ENCODE results near the gene NUCKS1. TPM values are rescaled to one million over a fixed set of nuclear protein-coding genes. Genes with fewer than 3 reads are reported as not detected.
A peak's percentile ranks its signal among the peaks of the same experiment; 100 is the strongest.

The NUCKS1 gene
- total RNA-seq, 1 experiment from 2014 or later = 401 TPM

GRCh38 chr1:205688171-205689080 lies 61.6 kb downstream of the NUCKS1 start:
- H3K27ac Mint-ChIP-seq = no peak overlapping the region
- peak; percentile 14; the same call in 1 of the 2 replicates for ATAC-seq
- peaks cover 26% of the 10 kb centered on the region for H3K4me1 Mint-ChIP-seq

GRCh38 chr1:205687242-205687641 lies 62.7 kb downstream of the NUCKS1 start:
- no peaks in the 10 kb centered on the region; the same call in 1 of the 2 replicates for H3K27me3 Mint-ChIP-seq (ENCODE audit: low read depth)
- ChIA-PET CTCF (interaction anchor here (0.7 to 3.8 kb wide), 4 partner anchors 16 to 95 kb away, joined by 3 to 40 read pairs (median 11); no protein-coding TSS in a partner anchor), POLR2A (no interaction called here)
- no peak overlapping the region; the same call in 1 of the 2 replicates for H3K27ac Mint-ChIP-seq
- peaks cover 22% of the 10 kb centered on the region for H3K4me1 Mint-ChIP-seq
- ATAC-seq (no peak), DNase-seq (ENCODE audit: low spot score) (no peak)
- no peaks in the 10 kb centered on the region for H3K36me3 Mint-ChIP-seq
- H3K4me3 Mint-ChIP-seq = no peak overlapping the region
- no peaks in the 10 kb centered on the region for H3K9me3 Mint-ChIP-seq
- TF ChIP-seq ZNF396 (CRISPR knock-in tag; IDR thresholded peaks at IDR 0.05; ENCODE audit: borderline replicate concordance) (no peak), PRDM15 (CRISPR knock-in tag; IDR thresholded peaks at IDR 0.05) (no peak), STAT6 (CRISPR knock-in tag; conservative IDR thresholded peaks at IDR 0.05; ENCODE audit: low read depth) (no peak), SMAD4 (CRISPR knock-in tag; IDR thresholded peaks at IDR 0.05) (no peak), FOXJ3 (CRISPR knock-in tag; IDR thresholded peaks at IDR 0.05; ENCODE audit: borderline replicate concordance) (no peak), TCF7 (CRISPR knock-in tag; IDR thresholded peaks at IDR 0.05; ENCODE audit: low read depth) (no peak), OVOL2 (CRISPR knock-in tag; IDR thresholded peaks at IDR 0.05; ENCODE audit: borderline replicate concordance) (no peak)

More at GRCh38 chr1:205688171-205689080, 61.6 kb downstream of the NUCKS1 start:
- DNase-seq (ENCODE audit: low spot score) = no peak
- H3K36me3 Mint-ChIP-seq = no peaks in the 10 kb centered on the region
- ChIA-PET CTCF (interaction anchor here (0.7 to 3.8 kb wide), 7 partner anchors 12 to 268 kb away, joined by 3 to 40 read pairs (median 3); no protein-coding TSS in a partner anchor), POLR2A (interaction anchor here (1.2 kb wide), 1 partner anchor 24 kb away, joined by 3 read pairs; no protein-coding TSS in a partner anchor)
- no peak overlapping the region for H3K4me3 Mint-ChIP-seq
- H3K27me3 Mint-ChIP-seq (ENCODE audit: low read depth) = no peaks in the 10 kb centered on the region
- TF ChIP-seq FOXP4 (CRISPR knock-in tag; IDR thresholded peaks at IDR 0.05) (no peak), MAX (CRISPR knock-in tag; IDR thresholded peaks at IDR 0.05) (no peak), FOXK1 (CRISPR knock-in tag; IDR thresholded peaks at IDR 0.05) (no peak), E2F5 (CRISPR knock-in tag; IDR thresholded peaks at IDR 0.05) (no peak), ZNF138 (CRISPR knock-in tag; conservative IDR thresholded peaks at IDR 0.05) (no peak), ZNF232 (CRISPR knock-in tag; IDR thresholded peaks at IDR 0.05) (no peak), ATF1 (CRISPR knock-in tag; IDR thresholded peaks at IDR 0.05) (no peak), NFYB (CRISPR knock-in tag; conservative IDR thresholded peaks at IDR 0.05; ENCODE audit: low read depth) (no peak), TEAD4 (CRISPR knock-in tag; IDR thresholded peaks at IDR 0.05) (no peak), ESRRA (CRISPR knock-in tag; IDR thresholded peaks at IDR 0.05; ENCODE audit: borderline replicate concordance) (no peak), EMX1 (CRISPR knock-in tag; IDR thresholded peaks at IDR 0.05) (no peak), HMGXB4 (CRISPR knock-in tag; IDR thresholded peaks at IDR 0.05) (no peak)
- no peaks in the 10 kb centered on the region for H3K9me3 Mint-ChIP-seq
